SU-DHL-6 (cell line): ENCODE data around the gene TRAF4.

ENCODE experiments used
- CTCF ChIP-seq: fragments of 200-600 bp; sonication (generic); IDR thresholded peaks from one replicate; pipeline ENCODE4 v1.5.1; 2017; ENCODE audit warnings: antibody characterized with exemption, mild to moderate bottlenecking, low read length, moderate library complexity; ENCODE audit not compliant: insufficient read depth, poor library complexity, severe bottlenecking
- EZH2phosphoT487 ChIP-seq: fragments of 200-600 bp; sonication (generic), shearing (Covaris generic); conservative IDR thresholded peaks from 2 replicates; pipeline ENCODE4 v1.6.1; 2018; ENCODE audit warnings: mild to moderate bottlenecking, antibody characterized with exemption, low read length, moderate library complexity, mixed read lengths

- TF ChIP-seq CTCF (no peak), EZH2phosphoT487 (no peak)
Observed at GRCh38 chr17:28744104-28744971, 527 bp downstream of the TRAF4 start.
